CD4-positive, alpha-beta T cell treated with Interferon alpha-2 for 1 hour (primary cell): ENCODE results near the gene CYTL1.
"Not testable (repeated sequence)": the region's sequence is repeated elsewhere in the genome, so short reads cannot be mapped to it uniquely, and the experiment has no call there.

Source experiments
- DNase-seq, 2 donors: peaks; one replicate each; pipeline ENCODE4 v3.0.0-alpha.2; 2020 to 2022

The CYTL1 gene

GRCh38 chr4:5033281-5033841 lies 14.1 kb upstream of the CYTL1 start:
- no peak for DNase-seq

GRCh38 chr4:5032813-5033212 lies 13.6 kb upstream of the CYTL1 start:
- no peak for DNase-seq

- DNase-seq: no peak
Measured at GRCh38 chr4:5030927-5031326, 11.7 kb upstream of the CYTL1 start.

GRCh38 chr4:5030221-5030620 lies 11.0 kb upstream of the CYTL1 start:
- no peak for DNase-seq

- no peak for DNase-seq
Measured at GRCh38 chr4:5029447-5029846, 10.2 kb upstream of the CYTL1 start.

GRCh38 chr4:5028480-5028879 lies 9.2 kb upstream of the CYTL1 start:
- no peak for DNase-seq

GRCh38 chr4:5027346-5027745 lies 8.1 kb upstream of the CYTL1 start:
- no peak for DNase-seq

GRCh38 chr4:5026371-5026770 lies 7.1 kb upstream of the CYTL1 start:
- no peak for DNase-seq

GRCh38 chr4:5024673-5025072 lies 5.4 kb upstream of the CYTL1 start:
- DNase-seq: no peak

- DNase-seq: no peak
Measured at GRCh38 chr4:5021546-5021945, 2.3 kb upstream of the CYTL1 start.

GRCh38 chr4:5020341-5020740 lies 1.1 kb upstream of the CYTL1 start:
- no peak for DNase-seq

- DNase-seq: no peak
Measured at GRCh38 chr4:5019796-5020195, 538 bp upstream of the CYTL1 start.

- no peak for DNase-seq
Measured at GRCh38 chr4:5018603-5019002, 655 bp downstream of the CYTL1 start.

- no peak for DNase-seq
Measured at GRCh38 chr4:5018096-5018495, 1.2 kb downstream of the CYTL1 start.

GRCh38 chr4:5014007-5014682 lies 5.1 kb downstream of the CYTL1 start:
- DNase-seq: no peak

- DNase-seq: no peak
Measured at GRCh38 chr4:5012958-5013357, 6.3 kb downstream of the CYTL1 start.

GRCh38 chr4:5012244-5012898 lies 6.9 kb downstream of the CYTL1 start:
- DNase-seq: no peak

GRCh38 chr4:5010984-5011383 lies 8.3 kb downstream of the CYTL1 start:
- DNase-seq: no peak

- no peak for DNase-seq
Measured at GRCh38 chr4:5009796-5010195, 9.5 kb downstream of the CYTL1 start.

- DNase-seq: not testable (repeated sequence)
Measured at GRCh38 chr4:5006932-5007331, 12.3 kb downstream of the CYTL1 start.

GRCh38 chr4:5004496-5004895 lies 14.8 kb downstream of the CYTL1 start:
- no peak for DNase-seq

GRCh38 chr4:5003918-5004317 lies 15.3 kb downstream of the CYTL1 start:
- DNase-seq: no peak

GRCh38 chr4:5003372-5003857 lies 15.8 kb downstream of the CYTL1 start:
- DNase-seq: no peak

- DNase-seq: not testable (repeated sequence)
Measured at GRCh38 chr4:5001641-5002040, 17.6 kb downstream of the CYTL1 start.
